Epithelial cell of proximal tubule (primary cell): ENCODE results near the gene COL24A1. TPM values are rescaled to one million over a fixed set of nuclear protein-coding genes. Genes with fewer than 3 reads are reported as not detected.

Experiments
- DNase-seq: peaks from one replicate; pipeline ENCODE4 v3.0.0-alpha.2; 2011; ENCODE audit warnings: low read depth
- H3K4me3 ChIP-seq: 2 replicates; pipeline ENCODE4 v1.5.1; 2011; ENCODE audit warnings: low read depth, mild to moderate bottlenecking, low read length
- CTCF ChIP-seq: conservative IDR thresholded peaks from 2 replicates; pipeline ENCODE4 v1.5.1; 2012; ENCODE audit warnings: low read depth, mild to moderate bottlenecking, low read length
- total RNA-seq: library from RNA; depleted of rRNA; stranded (reverse); fragments of >200 nt; gene quantifications from 2 replicates; pipeline ENCODE4 v1.2.3, GENCODE V29; 2015

The COL24A1 gene
- total RNA-seq, 1 donor from 2014 or later = 0.06 TPM

GRCh38 chr1:86176226-86176625 is 19.7 kb upstream of the COL24A1 start:
- no peak for TF ChIP-seq CTCF
- no peak for DNase-seq
- H3K4me3 ChIP-seq = no peak overlapping the region

GRCh38 chr1:86175756-86176155 is 19.2 kb upstream of the COL24A1 start:
- no peak for DNase-seq
- TF ChIP-seq CTCF = no peak
- no peak overlapping the region for H3K4me3 ChIP-seq

GRCh38 chr1:86169625-86170024 is 13.1 kb upstream of the COL24A1 start:
- no peak overlapping the region for H3K4me3 ChIP-seq
- no peak for DNase-seq

GRCh38 chr1:86159800-86160199 is 3.2 kb upstream of the COL24A1 start:
- no peak overlapping the region for H3K4me3 ChIP-seq
- no peak for DNase-seq
- no peak for TF ChIP-seq CTCF

More at GRCh38 chr1:86169625-86170024, 13.1 kb upstream of the COL24A1 start:
- no peak for TF ChIP-seq CTCF

GRCh38 chr1:86155807-86156565 is 586 bp downstream of the COL24A1 start:
- H3K4me3 ChIP-seq = peak overlapping the region; percentile 44
- DNase-seq = no peak
- no peak for TF ChIP-seq CTCF

- TF ChIP-seq CTCF = no peak
- DNase-seq = no peak
- peak overlapping the region; percentile 44 for H3K4me3 ChIP-seq
Measured at GRCh38 chr1:86155051-86155806, 1.3 kb downstream of the COL24A1 start.
